ENCODE measurements around the gene ACBD4.
A peak's percentile ranks its signal among the peaks of the same experiment; 100 is the strongest.

The ACBD4 gene

GRCh38 chr17:45162025-45162687, 26.7 kb downstream of the ACBD4 start:
- Mint-ChIP-seq H3K9me3 (ENCODE audit: low read depth) (no peaks in the 10 kb centered on the region), H3K27ac (peak overlapping the region; percentile 96), H3K36me3 (peaks cover 8% of the 10 kb centered on the region), H3K4me1 (ENCODE audit: low read depth) (peaks cover 37% of the 10 kb centered on the region), H3K4me3 (peak overlapping the region; percentile 100), H3K27me3 (no peaks in the 10 kb centered on the region)

GRCh38 chr17:45164734-45165269, 29.3 kb downstream of the ACBD4 start:
- no peaks in the 10 kb centered on the region for H3K27me3 Mint-ChIP-seq

DNA sequence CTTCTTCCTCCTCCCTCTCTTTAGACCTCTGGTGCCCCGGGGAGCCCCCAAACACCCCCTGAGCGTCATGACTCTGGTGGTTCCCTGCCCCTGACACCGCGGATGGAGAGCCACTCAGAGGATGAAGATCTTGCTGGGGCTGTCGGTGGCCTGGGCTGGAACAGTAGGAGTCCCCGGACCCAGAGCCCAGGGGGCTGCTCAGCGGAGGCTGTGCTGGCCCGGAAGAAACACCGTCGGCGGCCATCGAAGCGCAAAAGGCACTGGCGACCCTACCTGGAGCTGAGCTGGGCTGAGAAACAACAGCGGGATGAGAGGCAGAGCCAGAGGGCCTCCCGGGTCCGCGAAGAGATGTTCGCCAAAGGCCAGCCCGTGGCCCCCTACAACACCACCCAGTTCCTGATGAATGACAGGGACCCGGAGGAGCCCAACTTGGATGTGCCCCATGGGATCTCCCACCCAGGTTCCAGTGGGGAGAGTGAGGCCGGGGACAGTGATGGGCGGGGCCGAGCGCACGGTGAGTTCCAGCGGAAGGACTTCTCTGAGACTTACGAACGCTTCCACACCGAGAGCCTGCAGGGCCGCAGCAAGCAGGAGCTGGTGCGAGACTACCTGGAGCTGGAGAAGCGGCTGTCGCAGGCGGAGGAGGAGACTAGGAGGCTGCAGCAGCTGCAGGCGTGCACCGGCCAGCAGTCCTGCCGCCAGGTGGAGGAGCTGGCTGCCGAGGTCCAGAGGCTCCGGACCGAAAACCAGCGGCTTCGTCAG, 33.7 kb downstream of the ACBD4 start:
- H3K9me3 Mint-ChIP-seq (ENCODE audit: low read depth) = no peaks in the 10 kb centered on the region
- H3K27me3 Mint-ChIP-seq = no peaks in the 10 kb centered on the region
- peaks cover 4% of the 10 kb centered on the region for H3K36me3 Mint-ChIP-seq
- H3K4me3 Mint-ChIP-seq = no peak overlapping the region
- peaks cover 25% of the 10 kb centered on the region for H3K4me1 Mint-ChIP-seq (ENCODE audit: low read depth)
- no peak overlapping the region for H3K27ac Mint-ChIP-seq

More at GRCh38 chr17:45164734-45165269, 29.3 kb downstream of the ACBD4 start:
- H3K27ac Mint-ChIP-seq = no peak overlapping the region
- no peak overlapping the region for H3K4me3 Mint-ChIP-seq
- H3K4me1 Mint-ChIP-seq (ENCODE audit: low read depth) = peaks cover 14% of the 10 kb centered on the region
- no peaks in the 10 kb centered on the region for H3K9me3 Mint-ChIP-seq (ENCODE audit: low read depth)
- H3K36me3 Mint-ChIP-seq = peaks cover 4% of the 10 kb centered on the region

DNA sequence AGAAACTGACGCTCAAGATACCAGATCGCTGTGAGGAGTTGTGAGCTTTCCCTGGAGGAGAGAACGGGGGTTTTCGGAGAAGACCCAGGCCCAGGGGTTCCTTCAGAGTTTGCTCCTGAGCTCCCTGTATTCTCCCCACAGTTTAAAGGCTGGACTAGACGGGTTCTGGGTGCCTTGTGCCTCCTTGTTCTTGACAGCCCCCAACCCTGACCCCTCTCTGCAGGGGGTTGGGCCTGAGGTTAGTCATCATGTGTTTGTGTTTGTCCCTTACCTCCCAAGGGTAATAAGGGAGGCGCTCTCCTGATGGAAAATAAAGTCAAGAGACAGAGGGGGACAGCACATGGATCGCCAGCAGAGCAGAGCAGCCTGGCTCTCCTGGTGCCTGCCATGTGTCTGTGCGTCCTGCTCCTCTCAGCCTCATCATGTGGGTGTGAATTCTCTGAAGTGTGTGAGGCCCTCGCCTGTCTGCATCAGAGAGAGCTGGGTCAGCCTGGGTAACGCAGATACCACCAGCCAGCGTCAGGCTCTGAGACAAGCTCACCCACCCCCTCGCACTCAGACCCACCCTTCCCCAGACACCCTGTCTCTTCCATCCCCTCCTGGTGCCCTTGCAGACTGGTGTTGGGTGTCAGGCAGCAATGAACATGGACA, 34.9 kb downstream of the ACBD4 start:
- Mint-ChIP-seq H3K4me1 (ENCODE audit: low read depth) (peaks cover 22% of the 10 kb centered on the region), H3K4me3 (no peak overlapping the region), H3K27ac (peak overlapping the region; percentile 61), H3K9me3 (ENCODE audit: low read depth) (no peaks in the 10 kb centered on the region), H3K36me3 (peaks cover under 1% of the 10 kb centered on the region), H3K27me3 (no peaks in the 10 kb centered on the region)

DNA sequence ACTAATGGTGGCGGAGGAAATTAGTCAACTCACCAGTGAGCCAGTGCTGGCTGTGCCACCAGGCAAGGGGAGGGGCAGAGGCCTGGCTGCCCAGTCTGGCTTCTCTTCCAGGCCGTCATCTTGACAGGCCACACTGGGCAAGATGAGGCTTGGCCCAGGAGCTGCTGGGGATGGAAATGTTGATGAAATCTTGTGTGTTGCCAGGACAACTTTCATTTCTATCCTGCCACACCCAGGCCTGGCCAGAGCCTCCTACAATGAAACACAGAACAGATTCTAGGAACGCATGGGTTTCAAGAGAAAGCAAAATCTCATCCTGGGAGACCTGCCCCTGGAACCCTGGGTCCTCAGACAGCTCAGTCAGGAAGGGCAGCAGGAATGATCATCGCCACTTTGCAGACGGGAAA, 35.4 kb downstream of the ACBD4 start:
- Mint-ChIP-seq H3K36me3 (no peaks in the 10 kb centered on the region), H3K4me3 (no peak overlapping the region), H3K27ac (peak overlapping the region; percentile 61)

GRCh38 chr17:45171338-45172231, 36.1 kb downstream of the ACBD4 start:
- no peaks in the 10 kb centered on the region for H3K27me3 Mint-ChIP-seq
- H3K36me3 Mint-ChIP-seq = no peaks in the 10 kb centered on the region
- H3K27ac Mint-ChIP-seq = peak overlapping the region; percentile 61
- H3K4me3 Mint-ChIP-seq = no peak overlapping the region
- no peaks in the 10 kb centered on the region for H3K9me3 Mint-ChIP-seq (ENCODE audit: low read depth)
- H3K4me1 Mint-ChIP-seq (ENCODE audit: low read depth) = peaks cover 21% of the 10 kb centered on the region

More for the DNA sequence above, 35.4 kb downstream of the ACBD4 start:
- Mint-ChIP-seq H3K4me1 (ENCODE audit: low read depth) (peaks cover 21% of the 10 kb centered on the region), H3K9me3 (ENCODE audit: low read depth) (no peaks in the 10 kb centered on the region), H3K27me3 (no peaks in the 10 kb centered on the region)

DNA sequence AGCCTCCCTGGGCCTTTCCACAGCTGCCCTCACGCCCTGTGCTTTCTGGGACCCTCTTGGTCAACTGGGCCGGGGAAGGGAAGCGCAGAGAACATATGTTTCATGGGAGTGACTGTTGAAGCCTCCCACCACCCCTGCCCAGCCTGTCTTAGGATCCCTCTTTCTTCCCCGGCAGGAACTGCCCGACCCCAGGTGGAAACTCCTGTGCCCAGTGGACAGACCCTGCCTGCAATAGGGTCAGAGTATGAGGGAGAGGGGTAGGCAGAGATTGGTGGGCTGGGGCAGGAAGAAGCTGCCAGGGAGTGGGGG, 36.7 kb downstream of the ACBD4 start:
- Mint-ChIP-seq H3K27me3 (no peaks in the 10 kb centered on the region), H3K4me3 (peak overlapping the region; percentile 76), H3K4me1 (ENCODE audit: low read depth) (peaks cover 21% of the 10 kb centered on the region), H3K27ac (peak overlapping the region; percentile 88), H3K36me3 (no peaks in the 10 kb centered on the region), H3K9me3 (ENCODE audit: low read depth) (no peaks in the 10 kb centered on the region)

- H3K4me1 Mint-ChIP-seq (ENCODE audit: low read depth) = peaks cover 21% of the 10 kb centered on the region
- no peaks in the 10 kb centered on the region for H3K9me3 Mint-ChIP-seq (ENCODE audit: low read depth)
- H3K4me3 Mint-ChIP-seq = peak overlapping the region; percentile 76
These were observed 37.2 kb downstream of the ACBD4 start for GRCh38 chr17:45172541-45173286.

GRCh38 chr17:45175759-45176115, 40.2 kb downstream of the ACBD4 start:
- no peak overlapping the region for H3K4me3 Mint-ChIP-seq
- H3K27ac Mint-ChIP-seq = no peak overlapping the region
- H3K4me1 Mint-ChIP-seq (ENCODE audit: low read depth) = peaks cover 19% of the 10 kb centered on the region
- no peaks in the 10 kb centered on the region for H3K27me3 Mint-ChIP-seq
- no peaks in the 10 kb centered on the region for H3K36me3 Mint-ChIP-seq
- H3K9me3 Mint-ChIP-seq (ENCODE audit: low read depth) = no peaks in the 10 kb centered on the region

More at GRCh38 chr17:45172541-45173286, 37.2 kb downstream of the ACBD4 start:
- Mint-ChIP-seq H3K36me3 (no peaks in the 10 kb centered on the region), H3K27ac (peak overlapping the region; percentile 88), H3K27me3 (no peaks in the 10 kb centered on the region)

DNA sequence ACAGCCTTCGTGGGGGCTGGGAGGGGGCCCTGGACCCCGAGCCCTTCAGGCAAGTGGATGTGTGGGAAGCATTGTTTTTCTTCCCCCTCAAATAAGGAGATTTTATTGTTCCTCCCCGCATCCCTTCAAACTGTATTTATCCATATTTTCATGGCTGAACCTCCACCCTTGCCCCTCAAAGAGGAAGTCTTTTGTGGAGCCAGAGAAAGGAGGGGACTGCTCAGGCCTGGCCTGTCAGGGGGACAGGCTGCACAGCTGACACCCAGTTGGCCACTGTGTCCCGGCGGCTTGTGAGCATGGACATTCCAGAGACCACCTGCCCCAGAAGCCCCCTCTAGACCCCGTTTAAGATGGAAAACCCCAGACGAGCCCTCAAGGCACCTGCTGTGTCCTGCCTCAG, 42.1 kb downstream of the ACBD4 start:
- Mint-ChIP-seq H3K4me1 (ENCODE audit: low read depth) (peaks cover 5% of the 10 kb centered on the region), H3K36me3 (no peaks in the 10 kb centered on the region), H3K27me3 (no peaks in the 10 kb centered on the region), H3K4me3 (no peak overlapping the region), H3K27ac (no peak overlapping the region), H3K9me3 (ENCODE audit: low read depth) (no peaks in the 10 kb centered on the region)

DNA sequence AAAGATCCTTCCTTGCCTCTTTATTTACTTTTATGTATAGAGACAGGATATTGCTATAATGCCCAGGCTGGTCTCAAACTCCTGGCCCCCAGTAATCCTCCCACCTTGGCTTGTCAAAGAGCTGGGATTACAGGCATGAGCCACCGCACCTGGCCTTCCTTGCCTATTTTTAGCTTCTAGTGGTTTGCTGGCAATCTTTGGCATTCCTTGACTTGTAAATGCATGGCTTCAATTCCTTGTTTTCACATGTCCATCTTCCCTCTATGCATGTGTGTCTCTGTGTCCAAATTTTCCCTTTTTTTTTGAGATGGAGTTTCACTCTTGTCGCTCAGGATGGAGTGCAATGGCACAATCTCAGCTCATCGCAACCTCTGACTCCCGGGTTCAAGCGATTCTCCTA, 48.7 kb downstream of the ACBD4 start:
- H3K36me3 Mint-ChIP-seq = no peaks in the 10 kb centered on the region
- H3K9me3 Mint-ChIP-seq (ENCODE audit: low read depth) = no peaks in the 10 kb centered on the region
- no peak overlapping the region for H3K4me3 Mint-ChIP-seq
- no peaks in the 10 kb centered on the region for H3K27me3 Mint-ChIP-seq
- no peaks in the 10 kb centered on the region for H3K4me1 Mint-ChIP-seq (ENCODE audit: low read depth)
- no peak overlapping the region for H3K27ac Mint-ChIP-seq

GRCh38 chr17:45186801-45187354, 51.4 kb downstream of the ACBD4 start:
- Mint-ChIP-seq H3K9me3 (ENCODE audit: low read depth) (no peaks in the 10 kb centered on the region), H3K36me3 (no peaks in the 10 kb centered on the region), H3K4me3 (no peak overlapping the region), H3K27me3 (no peaks in the 10 kb centered on the region), H3K4me1 (ENCODE audit: low read depth) (no peaks in the 10 kb centered on the region), H3K27ac (no peak overlapping the region)

DNA sequence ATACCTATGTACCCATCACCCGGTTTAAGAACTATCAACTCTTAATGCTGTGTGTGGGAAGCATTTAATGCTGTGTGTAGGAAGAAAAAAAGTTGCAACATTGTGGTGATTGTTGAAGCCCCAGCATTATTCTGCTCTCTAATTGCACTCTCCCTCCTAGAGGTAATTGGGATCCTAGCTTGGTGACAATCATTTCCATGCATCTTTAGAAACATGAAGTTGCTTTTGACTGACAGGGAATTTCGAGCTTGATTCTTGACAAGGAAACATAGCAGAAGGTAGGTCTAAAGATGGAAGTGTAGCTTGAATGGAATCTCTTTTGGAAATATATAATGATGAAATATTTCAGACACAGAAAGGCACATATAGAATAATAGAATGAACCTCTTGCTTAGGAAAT, 53.5 kb downstream of the ACBD4 start:
- no peaks in the 10 kb centered on the region for H3K36me3 Mint-ChIP-seq

More for the DNA sequence above, 53.5 kb downstream of the ACBD4 start:
- no peaks in the 10 kb centered on the region for H3K27me3 Mint-ChIP-seq
- H3K4me3 Mint-ChIP-seq = no peak overlapping the region
- H3K9me3 Mint-ChIP-seq (ENCODE audit: low read depth) = no peaks in the 10 kb centered on the region
- no peaks in the 10 kb centered on the region for H3K4me1 Mint-ChIP-seq (ENCODE audit: low read depth)
- H3K27ac Mint-ChIP-seq = no peak overlapping the region
